Activated CD4-positive, CD25-positive, alpha-beta regulatory T cell treated with anti-CD3 and anti-CD28 coated beads, Interleukin-2, amount 50 U/mL, for 24 hours (primary cell): ENCODE results near the gene FIGN.

Experiments
- ATAC-seq, 2 donors: fragments of 150-1000 bp; cut with Tn5 transposase; one replicate each; pipeline ENCODE4 v1.10.0; 2021; ENCODE audit warnings: mild to moderate bottlenecking in 1 of 2, moderate library complexity in 1 of 2

The FIGN gene

GRCh38 chr2:163735685-163736432, at the start of gene FIGN:
TSS of gene FIGN (minus strand) at chr2:163736008. CDS start at chr2:163734927, 1,081 bp downstream.
- ATAC-seq: no peak

GRCh38 chr2:163785162-163785561, 49.4 kb upstream of the FIGN start:
- no peak for ATAC-seq

- no peak for ATAC-seq
Measured at GRCh38 chr2:163779970-163780597, 44.3 kb upstream of the FIGN start.

GRCh38 chr2:163778045-163778781, 42.4 kb upstream of the FIGN start:
- no peak for ATAC-seq

- no peak for ATAC-seq
Measured at GRCh38 chr2:163775304-163775703, 39.5 kb upstream of the FIGN start.

- ATAC-seq: no peak
Measured at GRCh38 chr2:163774862-163775261, 39.1 kb upstream of the FIGN start.

GRCh38 chr2:163773276-163773675, 37.5 kb upstream of the FIGN start:
- no peak for ATAC-seq

- no peak for ATAC-seq
Measured at GRCh38 chr2:163771596-163771995, 35.8 kb upstream of the FIGN start.

GRCh38 chr2:163768881-163769695, 33.3 kb upstream of the FIGN start:
- no peak for ATAC-seq

GRCh38 chr2:163767097-163767496, 31.3 kb upstream of the FIGN start:
- ATAC-seq: no peak

- no peak for ATAC-seq
Measured at GRCh38 chr2:163764566-163764965, 28.8 kb upstream of the FIGN start.

GRCh38 chr2:163759013-163759412, 23.2 kb upstream of the FIGN start:
- ATAC-seq: no peak

- ATAC-seq: no peak
Measured at GRCh38 chr2:163757814-163758213, 22.0 kb upstream of the FIGN start.

GRCh38 chr2:163756588-163756987, 20.8 kb upstream of the FIGN start:
- ATAC-seq: no peak

GRCh38 chr2:163755366-163755765, 19.6 kb upstream of the FIGN start:
- ATAC-seq: no peak

GRCh38 chr2:163753726-163754125, 17.9 kb upstream of the FIGN start:
- no peak for ATAC-seq

- no peak for ATAC-seq
Measured at GRCh38 chr2:163752267-163752666, 16.5 kb upstream of the FIGN start.

- no peak for ATAC-seq
Measured at GRCh38 chr2:163751696-163752095, 15.9 kb upstream of the FIGN start.

- ATAC-seq: no peak
Measured at GRCh38 chr2:163748420-163748819, 12.6 kb upstream of the FIGN start.

GRCh38 chr2:163741435-163741834, 5.6 kb upstream of the FIGN start:
- no peak for ATAC-seq

- ATAC-seq: no peak
Measured at GRCh38 chr2:163737563-163737962, 1.8 kb upstream of the FIGN start.

GRCh38 chr2:163737190-163737439, 1.3 kb upstream of the FIGN start:
- ATAC-seq: no peak
